ENCODE data around the gene PDCD11. TPM values are rescaled to one million over a fixed set of nuclear protein-coding genes. Genes with fewer than 3 reads are reported as not detected.

Gene PDCD11
- total and polyA plus RNA-seq, 9 donors = 9.7 to 40.8 (median 24.5) TPM

DNA sequence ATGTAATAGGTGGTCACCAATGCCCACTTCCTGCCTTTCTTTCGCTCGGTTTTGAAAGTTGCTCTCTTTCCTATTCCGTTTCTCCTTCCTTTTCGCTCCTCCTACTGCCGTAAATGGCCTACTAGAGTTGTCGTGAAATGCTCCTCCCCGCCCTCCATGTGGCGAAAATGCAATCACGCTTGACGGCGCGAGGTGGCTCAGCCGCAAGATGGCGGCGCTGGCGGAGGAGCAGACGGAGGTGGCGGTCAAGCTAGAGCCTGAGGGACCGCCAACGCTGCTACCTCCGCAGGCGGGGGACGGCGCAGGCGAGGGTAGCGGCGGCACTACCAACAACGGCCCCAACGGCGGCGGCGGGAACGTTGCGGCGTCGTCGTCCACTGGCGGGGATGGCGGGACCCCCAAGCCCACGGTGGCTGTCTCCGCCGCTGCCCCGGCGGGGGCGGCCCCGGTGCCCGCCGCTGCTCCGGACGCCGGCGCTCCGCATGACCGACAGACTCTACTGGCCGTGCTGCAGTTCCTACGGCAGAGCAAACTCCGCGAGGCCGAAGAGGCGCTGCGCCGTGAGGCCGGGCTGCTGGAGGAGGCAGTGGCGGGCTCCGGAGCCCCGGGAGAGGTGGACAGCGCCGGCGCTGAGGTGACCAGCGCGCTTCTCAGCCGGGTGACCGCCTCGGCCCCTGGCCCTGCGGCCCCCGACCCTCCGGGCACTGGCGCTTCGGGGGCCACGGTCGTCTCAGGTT lies 28.5 kb upstream of the PDCD11 start, which contains the start of gene TAF5:
Gene TAF5 (plus strand): TSS at position 195 of the 737 bp plus-strand sequence. CDS start 14 bp downstream, at position 209.
- TF ChIP-seq, protein P1, sequence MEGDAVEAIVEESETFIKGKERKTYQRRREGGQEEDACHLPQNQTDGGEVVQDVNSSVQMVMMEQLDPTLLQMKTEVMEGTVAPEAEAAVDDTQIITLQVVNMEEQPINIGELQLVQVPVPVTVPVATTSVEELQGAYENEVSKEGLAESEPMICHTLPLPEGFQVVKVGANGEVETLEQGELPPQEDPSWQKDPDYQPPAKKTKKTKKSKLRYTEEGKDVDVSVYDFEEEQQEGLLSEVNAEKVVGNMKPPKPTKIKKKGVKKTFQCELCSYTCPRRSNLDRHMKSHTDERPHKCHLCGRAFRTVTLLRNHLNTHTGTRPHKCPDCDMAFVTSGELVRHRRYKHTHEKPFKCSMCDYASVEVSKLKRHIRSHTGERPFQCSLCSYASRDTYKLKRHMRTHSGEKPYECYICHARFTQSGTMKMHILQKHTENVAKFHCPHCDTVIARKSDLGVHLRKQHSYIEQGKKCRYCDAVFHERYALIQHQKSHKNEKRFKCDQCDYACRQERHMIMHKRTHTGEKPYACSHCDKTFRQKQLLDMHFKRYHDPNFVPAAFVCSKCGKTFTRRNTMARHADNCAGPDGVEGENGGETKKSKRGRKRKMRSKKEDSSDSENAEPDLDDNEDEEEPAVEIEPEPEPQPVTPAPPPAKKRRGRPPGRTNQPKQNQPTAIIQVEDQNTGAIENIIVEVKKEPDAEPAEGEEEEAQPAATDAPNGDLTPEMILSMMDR (IDR thresholded peaks at IDR 0.05) = peak in 2 of 3 donors; percentile 9 to 43
- peak; percentile 92 for TF ChIP-seq POLR2A (IDR thresholded peaks at IDR 0.05)
- no peak for TF ChIP-seq EP300 (IDR thresholded peaks at IDR 0.05)
- H3K36me3 ChIP-seq = no peaks in the 10 kb centered on the region

DNA sequence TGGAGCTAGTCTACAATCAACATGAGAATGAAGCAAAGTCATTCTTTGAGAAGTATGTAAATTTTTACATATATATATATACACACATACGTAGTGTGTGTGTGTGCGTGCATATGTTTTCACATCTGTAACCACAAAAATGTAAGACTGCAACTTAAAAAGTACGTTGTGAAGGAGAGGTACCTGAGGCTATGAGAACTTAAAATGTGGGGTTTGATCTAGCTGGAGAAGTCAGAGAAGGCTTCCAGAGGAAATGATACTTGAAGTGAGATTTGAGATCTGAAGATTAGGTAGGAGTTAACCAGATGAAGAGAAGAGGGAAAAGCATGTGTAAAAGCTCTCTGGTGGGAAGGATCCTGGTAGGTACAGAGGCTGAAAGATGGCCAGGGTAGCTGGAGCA lies 22.9 kb upstream of the PDCD11 start:
- WGBS, 3 donors = 82 to 88% (median 85%) methylated on average over 3 of the region's 3 CpGs

More for the DNA sequence above, 28.5 kb upstream of the PDCD11 start, which contains the start of gene TAF5:
- Histone ChIP-seq H3K4me1 (ENCODE audit: insufficient read depth) (peaks cover 5% of the 10 kb centered on the region), H3K4me3 (peak within 1 kb of the TSS; percentile 61), H3K9me3 (no peaks in the 10 kb centered on the region), H3K27me3 (no peaks in the 10 kb centered on the region), H3K27ac (peak within 1 kb of the TSS; percentile 51 to 76)
- WGBS, 3 donors = 0 to 1% (median 0%) methylated on average over 45 to 81 of the region's 81 CpGs
- DNase-seq = peak; percentile 89 to 92 (median 90)
- intact Hi-C loops (cut with DNase I) = no loop called here

DNA sequence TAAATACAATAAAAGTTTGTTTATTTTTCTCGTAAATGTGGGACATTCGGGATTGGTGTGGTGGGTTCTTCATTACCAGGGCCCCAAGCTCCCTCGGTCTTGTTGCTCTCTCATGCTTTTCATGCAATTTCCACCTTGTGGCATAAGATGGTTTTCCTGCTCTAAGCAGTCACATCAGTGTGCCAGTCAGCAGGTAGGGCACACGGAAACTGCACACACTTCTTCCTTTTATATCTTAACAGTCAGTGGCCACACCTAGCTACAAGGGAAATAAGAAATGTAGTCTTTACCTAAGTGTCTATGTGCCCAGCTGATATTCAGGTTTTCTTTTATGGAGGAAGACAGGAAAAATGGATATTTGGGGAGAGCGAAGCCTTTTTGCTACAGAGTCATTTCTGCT lies 22.2 kb upstream of the PDCD11 start:
- TF ChIP-seq POLR2A (IDR thresholded peaks at IDR 0.05) = no peak
- TF ChIP-seq, protein P1 (IDR thresholded peaks at IDR 0.05) = no peak
- TF ChIP-seq EP300 (IDR thresholded peaks at IDR 0.05) = no peak
- intact Hi-C loops (cut with DNase I) = no loop called here
- Histone ChIP-seq H3K4me1 (ENCODE audit: insufficient read depth) (peaks cover 3% of the 10 kb centered on the region), H3K27me3 (no peaks in the 10 kb centered on the region), H3K27ac (no peak overlapping the region), H3K36me3 (no peaks in the 10 kb centered on the region), H3K9me3 (no peaks in the 10 kb centered on the region), H3K4me3 (no peak overlapping the region)
- no peak for DNase-seq
- 93 to 95% (median 94%) methylated on average over 5 of the region's 5 CpGs for WGBS, 3 donors

More for the DNA sequence above, 22.9 kb upstream of the PDCD11 start:
- Histone ChIP-seq H3K27ac (no peak overlapping the region), H3K9me3 (no peaks in the 10 kb centered on the region), H3K27me3 (no peaks in the 10 kb centered on the region), H3K4me1 (ENCODE audit: insufficient read depth) (peaks cover 5% of the 10 kb centered on the region), H3K4me3 (no peak overlapping the region), H3K36me3 (no peaks in the 10 kb centered on the region)
- intact Hi-C loops (cut with DNase I) = no loop called here
- TF ChIP-seq, protein P1 (IDR thresholded peaks at IDR 0.05) = no peak
- TF ChIP-seq POLR2A (IDR thresholded peaks at IDR 0.05) (no peak), EP300 (IDR thresholded peaks at IDR 0.05) (no peak)
- DNase-seq = no peak

DNA sequence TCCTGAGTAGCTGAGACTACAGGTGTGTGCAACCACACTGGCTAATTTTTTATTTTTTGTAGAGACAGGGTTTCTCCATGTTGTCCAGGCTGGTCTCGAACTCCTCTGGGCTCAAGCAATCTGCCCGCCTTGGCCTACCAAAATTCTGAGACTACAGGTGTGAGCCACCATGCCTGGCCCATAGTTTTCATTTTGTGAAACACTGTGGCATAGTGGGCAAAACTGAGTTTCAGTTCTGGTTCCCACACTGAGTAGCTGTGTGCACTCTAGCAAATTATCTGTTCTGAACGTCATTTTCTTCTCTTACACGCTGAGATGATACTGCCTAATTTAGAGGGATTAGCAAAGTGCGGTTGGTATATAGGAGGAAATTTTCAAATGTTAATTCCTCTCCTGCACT lies 13.7 kb upstream of the PDCD11 start:
- H3K36me3 ChIP-seq = no peaks in the 10 kb centered on the region
- no peaks in the 10 kb centered on the region for H3K27me3 ChIP-seq
- no peaks in the 10 kb centered on the region for H3K9me3 ChIP-seq
- intact Hi-C loops (cut with DNase I) = no loop called here
- no peak for TF ChIP-seq POLR2A (IDR thresholded peaks at IDR 0.05)
- TF ChIP-seq, protein P1 (IDR thresholded peaks at IDR 0.05) = no peak
- TF ChIP-seq EP300 (IDR thresholded peaks at IDR 0.05) = no peak
- H3K27ac ChIP-seq = no peak overlapping the region
- H3K4me1 ChIP-seq (ENCODE audit: insufficient read depth) = no peaks in the 10 kb centered on the region
- 93 to 96% (median 95%) methylated on average over 5 of the region's 5 CpGs for WGBS, 3 donors
- H3K4me3 ChIP-seq = no peak overlapping the region
- no peak for DNase-seq

All from ovary (tissue), 9 donors.